H1 (cell line): ENCODE measurements around the gene MXRA8. TPM values are rescaled to one million over a fixed set of nuclear protein-coding genes. Genes with fewer than 3 reads are reported as not detected.

ENCODE experiments used
- CTCF ChIA-PET: fragments of 300-600 bp; sonication (Branson Sonifier 250); formaldehyde crosslinking; loops from one replicate; lab custom pipeline; 2021; ENCODE audit not compliant: partially characterized antibody; lab: Charles Lee
- POLR2A ChIA-PET: fragments of 300-600 bp; sonication (Branson Sonifier 250); formaldehyde crosslinking; loops from one replicate; lab custom pipeline; 2021; ENCODE audit warnings: inconsistent platforms; ENCODE audit not compliant: partially characterized antibody; lab: Charles Lee
- DNase-seq, 2 experiments: peaks; one replicate each; pipeline versions ENCODE4 v3.0.0 to v3.0.0-alpha.2; 2010 to 2022; ENCODE audit warnings: low spot score in 2 of 2, low read depth in 1 of 2, mixed read lengths in 1 of 2
- FAIRE-seq: peaks from 2 replicates; lab custom pipeline; 2011; peaks lifted over from hg19 to GRCh38; lab: Jason Lieb, UNC
- H2AFZ ChIP-seq: 2 replicates; pipeline ENCODE4 v1.8.1; 2012; ENCODE audit warnings: low read length, inconsistent platforms
- H2AK5ac ChIP-seq: 2 replicates; pipeline ENCODE4 v1.6.1; 2013; ENCODE audit warnings: low read depth, low read length
- H2BK120ac ChIP-seq: replicated peaks from 2 replicates; pipeline ENCODE3; 2013; ENCODE audit warnings: low read depth, low read length, inconsistent platforms
- H2BK12ac ChIP-seq: 2 replicates; pipeline ENCODE4 v1.6.1; 2013; ENCODE audit warnings: low read depth, low read length
- H2BK15ac ChIP-seq: 2 replicates; pipeline ENCODE4 v1.6.1; 2013; ENCODE audit warnings: low read length
- H2BK20ac ChIP-seq: 2 replicates; pipeline ENCODE4 v1.6.1; 2013; ENCODE audit warnings: low read length
- H2BK5ac ChIP-seq: 2 replicates; pipeline ENCODE4 v1.6.1; 2013; ENCODE audit warnings: low read depth, low read length
- H3K14ac ChIP-seq: 2 replicates; pipeline ENCODE4 v1.6.1; 2013; ENCODE audit warnings: inconsistent platforms; ENCODE audit not compliant: insufficient read length
- H3K18ac ChIP-seq: 2 replicates; pipeline ENCODE4 v1.6.1; 2013; ENCODE audit warnings: low read length; ENCODE audit errors: extremely low read depth
- H3K23ac ChIP-seq: 2 replicates; pipeline ENCODE4 v1.6.1; 2013; ENCODE audit warnings: inconsistent platforms; ENCODE audit not compliant: insufficient read length
- H3K23me2 ChIP-seq: 2 replicates; pipeline ENCODE4 v1.6.1; 2013; ENCODE audit warnings: low read depth, low read length
- H3K27ac ChIP-seq: 2 replicates; pipeline ENCODE4 v1.6.1; 2011; ENCODE audit warnings: low read depth, low read length, inconsistent platforms
- H3K27me3 ChIP-seq, 4 experiments: replicated peaks in 1 of 4; 1 replicate in 1 of 4; 2 replicates in 3 of 4; pipeline versions ENCODE4 v1.6.1 to v1.8.1; 2011 to 2013; ENCODE audit warnings: low read length in 3 of 4, mild to moderate bottlenecking in 3 of 4, inconsistent platforms in 2 of 4, mixed read lengths in 2 of 4, moderate library complexity in 1 of 4; ENCODE audit not compliant: control insufficient read depth in 3 of 4, insufficient read depth in 3 of 4; ENCODE audit errors: extremely low read depth in 1 of 4
- H3K36me3 ChIP-seq, 4 experiments: 2 replicates each; pipeline versions ENCODE4 v1.6.1 to v1.8.1; 2011 to 2013; ENCODE audit warnings: mild to moderate bottlenecking in 4 of 4, low read length in 3 of 4, moderate library complexity in 2 of 4, control low read depth in 1 of 4, inconsistent platforms in 1 of 4; ENCODE audit not compliant: insufficient read depth in 4 of 4, control insufficient read depth in 2 of 4
- H3K4ac ChIP-seq: replicated peaks from 2 replicates; pipeline ENCODE3; 2013; ENCODE audit warnings: low read length, low read depth, mixed read lengths, inconsistent platforms; ENCODE audit not compliant: insufficient read length
- H3K4me1 ChIP-seq, 4 experiments: replicated peaks in 1 of 4; 1 replicate in 1 of 4; 2 replicates in 3 of 4; pipeline versions ENCODE4 v1.6.1 to v1.8.1; 2011 to 2013; ENCODE audit warnings: low read length in 3 of 4, inconsistent platforms in 2 of 4, mixed read lengths in 1 of 4; ENCODE audit not compliant: insufficient read depth in 4 of 4, control insufficient read depth in 3 of 4
- H3K4me2 ChIP-seq, 2 experiments: 2 replicates each; pipeline versions ENCODE4 v1.6.1 to v1.8.1; 2011 to 2013; ENCODE audit warnings: low read depth in 2 of 2, low read length in 2 of 2, control low read depth in 1 of 2, inconsistent platforms in 1 of 2, mild to moderate bottlenecking in 1 of 2; ENCODE audit not compliant: insufficient read depth in 1 of 2
- H3K4me3 ChIP-seq, 4 experiments: fragments of 200-600, 300-600 bp in 1 of 4; sonication (generic), shearing (Covaris generic), sonication (Bioruptor Twin) in 1 of 4; 2 replicates each; pipeline versions ENCODE4 v1.5.1 to v1.8.1; 2011 to 2016; ENCODE audit warnings: low read length in 4 of 4, low read depth in 3 of 4, control low read depth in 2 of 4, inconsistent platforms in 2 of 4, mild to moderate bottlenecking in 2 of 4, mixed read lengths in 1 of 4, moderate library complexity in 1 of 4; ENCODE audit not compliant: insufficient read depth in 2 of 4; ENCODE audit errors: extremely low read depth in 1 of 4
- H3K56ac ChIP-seq: replicated peaks from 2 replicates; pipeline ENCODE3; 2013; ENCODE audit warnings: low read depth, mild to moderate bottlenecking, mixed read lengths, low read length, inconsistent platforms; ENCODE audit not compliant: insufficient read length
- H3K79me1 ChIP-seq: 2 replicates; pipeline ENCODE4 v1.6.1; 2013; ENCODE audit warnings: low read depth, low read length, control low read depth
- H3K79me2 ChIP-seq, 2 experiments: 2 replicates each; pipeline versions ENCODE4 v1.6.1 to v1.8.1; 2012 to 2013; ENCODE audit warnings: low read length in 2 of 2, mild to moderate bottlenecking in 2 of 2, inconsistent platforms in 1 of 2; ENCODE audit not compliant: insufficient read depth in 2 of 2, control insufficient read depth in 1 of 2
- H3K9ac ChIP-seq, 4 experiments: replicated peaks in 1 of 4; 1 replicate in 1 of 4; 2 replicates in 3 of 4; pipeline versions ENCODE4 v1.6.1 to v1.8.1; 2011 to 2013; ENCODE audit warnings: low read depth in 3 of 4, low read length in 3 of 4, control low read depth in 2 of 4, mild to moderate bottlenecking in 2 of 4, moderate library complexity in 2 of 4, inconsistent platforms in 1 of 4; ENCODE audit errors: extremely low read depth in 1 of 4
- H3K9me3 ChIP-seq, 2 experiments: 2 replicates each; pipeline versions ENCODE4 v1.6.1 to v1.8.1; 2012 to 2013; ENCODE audit warnings: mild to moderate bottlenecking in 2 of 2, moderate library complexity in 2 of 2, control low read depth in 1 of 2, inconsistent platforms in 1 of 2, low read depth in 1 of 2, low read length in 1 of 2, mixed read lengths in 1 of 2; ENCODE audit not compliant: insufficient read depth in 2 of 2
- H4K20me1 ChIP-seq, 2 experiments: replicated peaks in 1 of 2; 2 replicates each; pipeline versions ENCODE3 to v1.8.1; 2011 to 2013; ENCODE audit warnings: inconsistent platforms in 2 of 2, low read length in 2 of 2, mild to moderate bottlenecking in 1 of 2; ENCODE audit not compliant: insufficient read depth in 2 of 2, control insufficient read depth in 1 of 2
- H4K5ac ChIP-seq: 2 replicates; pipeline ENCODE4 v1.6.1; 2013; ENCODE audit warnings: low read length, low read depth, mixed read lengths, inconsistent platforms; ENCODE audit not compliant: insufficient read length
- H4K8ac ChIP-seq: 2 replicates; pipeline ENCODE4 v1.8.0; 2013; ENCODE audit warnings: mild to moderate bottlenecking, moderate library complexity, low read length, inconsistent platforms; ENCODE audit not compliant: insufficient read depth; ENCODE audit errors: extremely low read depth
- H4K91ac ChIP-seq: replicated peaks from 2 replicates; pipeline ENCODE3; 2013; ENCODE audit warnings: low read length, mixed read lengths, inconsistent platforms; ENCODE audit not compliant: insufficient read length
- CBX8 ChIP-seq: fragments of 300-800, 300-1000 bp; sonication (generic); IDR thresholded peaks from 2 replicates; pipeline ENCODE4 v1.7.1; 2016; ENCODE audit warnings: low read depth, low read length, borderline replicate concordance
- HDAC6 ChIP-seq: IDR thresholded peaks from one replicate; pipeline ENCODE4 v1.7.1; 2012; ENCODE audit warnings: low read depth, mild to moderate bottlenecking, inconsistent platforms, low read length, moderate library complexity
- JUND ChIP-seq: IDR thresholded peaks from 2 replicates; pipeline ENCODE4 v1.6.1; 2011; ENCODE audit warnings: mild to moderate bottlenecking, improper control_type of control experiment, low read length
- KDM4A ChIP-seq: IDR thresholded peaks from one replicate; pipeline ENCODE4 v1.7.1; 2012; ENCODE audit warnings: low read depth, mild to moderate bottlenecking, moderate library complexity, low read length, inconsistent platforms; ENCODE audit not compliant: severe bottlenecking
- WGBS, 2 experiments: shearing (Covaris generic) in 1 of 2; methylation state at CpG; one replicate each; pipeline versions ENCODE4 v1.1.6 to v1.1.7; 2013 to 2015; ENCODE audit warnings: low lambda C conversion rate in 2 of 2, mixed read lengths in 2 of 2, inconsistent platforms in 1 of 2, low coverage in 1 of 2, missing lambda C conversion rate in 1 of 2; ENCODE audit not compliant: insufficient replicate concordance in 2 of 2, insufficient coverage in 1 of 2, insufficient read length in 1 of 2; ENCODE audit errors: extremely low coverage in 1 of 2, missing lambda C conversion rate in 1 of 2; 5-methylcytosine and 5-hydroxymethylcytosine counted together
- polyA plus RNA-seq, 7 experiments: library from polyadenylated mRNA; depleted of rRNA in 3 of 7; stranded (reverse) in 5 of 7; unstranded in 2 of 7; fragments of >200 nt in 5 of 7; fragments of 200-250 nt in 2 of 7; gene quantifications; 1 replicate in 5 of 7; 2 replicates in 1 of 7; 4 replicates in 1 of 7; pipeline versions ENCODE4 v1.2.1 to v1.2.3, GENCODE V29; 2011 to 2013; ENCODE audit warnings: missing spikeins in 2 of 7, mixed read lengths in 2 of 7
- total RNA-seq: library from RNA; stranded (reverse); fragmentation: NEBNext Ultra II Directional; extraction: Animal tissue kit (Norgen Biotek cat#: 25700); gene quantifications from 2 replicates; pipeline ENCODE4 v1.2.1, GENCODE V29; 2021
- TF ChIP-seq, protein P1 (sequence below): IDR thresholded peaks from 2 replicates; pipeline ENCODE4 v1.6.1; 2012; ENCODE audit warnings: inconsistent platforms

Gene MXRA8
- total and polyA plus RNA-seq, 2 of the 8 experiments (the other 6 are each of a cell fraction or from before 2014, with no cell fraction given) = 10.5 to 17.2 TPM

DNA sequence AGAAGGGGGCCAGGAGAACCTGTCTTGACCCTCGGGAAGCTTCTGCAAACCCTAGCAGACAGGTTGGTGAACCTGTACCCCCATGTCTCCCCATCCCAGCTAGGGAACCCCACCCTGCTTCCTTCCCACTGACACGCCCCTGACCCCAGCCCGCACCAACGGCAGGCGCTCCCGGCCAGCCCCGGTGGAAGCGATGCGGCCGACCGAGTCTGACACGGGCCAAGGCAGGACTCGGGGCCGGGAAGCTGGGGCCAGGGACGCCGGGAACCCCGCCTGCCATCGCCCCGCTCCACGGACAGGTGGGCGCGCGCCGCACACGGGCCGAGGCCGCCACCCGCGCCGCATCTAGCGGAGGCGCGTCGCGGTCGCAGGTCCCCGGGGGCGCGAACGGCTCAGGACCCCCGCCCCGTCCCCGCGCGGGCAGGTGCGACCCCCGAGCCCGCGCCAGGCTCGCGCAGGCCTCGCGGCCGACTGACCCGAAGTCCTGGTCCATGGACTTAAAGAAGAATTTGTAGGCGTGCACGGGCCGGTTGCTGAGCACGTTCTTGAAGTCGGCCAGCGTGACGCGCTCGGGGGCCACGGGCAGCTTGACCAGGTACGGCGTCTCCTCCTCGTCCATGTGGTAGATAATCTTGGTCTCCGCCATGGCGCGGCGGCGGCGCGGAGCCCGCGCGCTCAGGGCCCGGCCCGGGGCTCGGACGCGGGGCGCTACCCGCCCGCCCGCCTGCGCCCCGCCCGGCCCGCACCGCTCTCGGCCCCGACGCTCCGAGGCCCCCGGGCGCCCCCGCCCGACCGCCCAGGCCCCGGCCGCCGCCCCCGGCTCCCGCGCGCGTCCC lies 9.7 kb downstream of the MXRA8 start:
- Histone ChIP-seq H4K91ac (peak overlapping the region; percentile 81), H3K27me3 (no peaks in the 10 kb centered on the region; a peak in 2 of 7 replicates), H3K79me1 (peaks cover 17% of the 10 kb centered on the region), H2BK120ac (no peak overlapping the region), H3K4me3 (peak overlapping the region; percentile 60 to 84 (median 65)), H3K4ac (no peak overlapping the region), H2AFZ (no peak overlapping the region), H3K23me2 (peaks cover 14% of the 10 kb centered on the region; the same call in 1 of the 2 replicates), H4K5ac (no peak overlapping the region), H4K20me1 (peaks cover 16 to 36% of the 10 kb centered on the region in 2 experiments), H4K8ac (peak overlapping the region; percentile 68; the same call in 1 of the 2 replicates), H3K79me2 (peaks cover 0 to 28% of the 10 kb centered on the region in 2 experiments; a peak in 3 of 4 replicates), H2BK5ac (0 out of 2 replicates have a peak overlapping the region, but pooled peaks have one; percentile 7)
- WGBS, 2 experiments = 2% methylated on average over 40 of the region's 109 CpGs; no CpG with 5 or more reads in 1 of the 2 experiments
- POLR2A ChIA-PET = interaction anchor here (0.7 to 2.3 kb wide), 15 partner anchors 14 to 90 kb away, joined by 3 to 13 read pairs (median 4); partner anchors contain the start of genes AURKAIP1, CCNL2 and TAS1R3
- FAIRE-seq (no peak), DNase-seq (no peak)
- no peak for TF ChIP-seq HDAC6
- peak; percentile 11 for TF ChIP-seq KDM4A
- TF ChIP-seq, protein P1, sequence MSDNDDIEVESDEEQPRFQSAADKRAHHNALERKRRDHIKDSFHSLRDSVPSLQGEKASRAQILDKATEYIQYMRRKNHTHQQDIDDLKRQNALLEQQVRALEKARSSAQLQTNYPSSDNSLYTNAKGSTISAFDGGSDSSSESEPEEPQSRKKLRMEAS = 0 out of 2 replicates have a peak, but pooled peaks have one; percentile 29
- no peak for TF ChIP-seq CBX8
- no peak for TF ChIP-seq JUND
- TF ChIP-seq, all 59 proteins: peak for 2
- no peaks in the 10 kb centered on the region for H3K36me3 ChIP-seq
- no peak overlapping the region for H2BK15ac ChIP-seq
- H2BK20ac ChIP-seq = no peak overlapping the region
- H3K9me3 ChIP-seq = no peaks in the 10 kb centered on the region
- H3K4me1 ChIP-seq = peaks cover 0 to 38% (median 27%) of the 10 kb centered on the region in 4 experiments; a peak in 6 of 7 replicates
- peak overlapping the region in 3 of 4 experiments; percentile 34 to 77 (median 49); a peak in 6 of 7 replicates for H3K9ac ChIP-seq
- no peak overlapping the region for H3K23ac ChIP-seq
- H3K18ac ChIP-seq = no peak overlapping the region; the same call in 1 of the 2 replicates
- no peak overlapping the region for H2AK5ac ChIP-seq
- H3K4me2 ChIP-seq = peak overlapping the region; percentile 75 to 78
- H3K14ac ChIP-seq = no peak overlapping the region
- CTCF ChIA-PET = interaction anchor here (0.6 to 2.1 kb wide), 20 partner anchors 9 to 1033 kb away, joined by 3 to 15 read pairs (median 3); partner anchors contain the start of gene AURKAIP1
- H2BK12ac ChIP-seq = no peak overlapping the region
- no peak overlapping the region for H3K56ac ChIP-seq
- no peak overlapping the region; the same call in 1 of the 2 replicates for H3K27ac ChIP-seq
